A549 (cell line): ENCODE data around the gene GMPR.

Source experiments
- CBX2 ChIP-seq: fragments of 200-600 bp; sonication (generic); IDR thresholded peaks from 2 replicates; pipeline ENCODE4 v1.6.1; 2016; ENCODE audit warnings: low read depth, mild to moderate bottlenecking, borderline replicate concordance
- EP300 ChIP-seq, 2 experiments: fragments of >200 bp; sonication (Bioruptor Twin); formaldehyde crosslinking; IDR thresholded peaks; 2 replicates in 1 of 2; 3 replicates in 1 of 2; pipeline ENCODE4 v1.6.1; 2016 to 2017
- HOXA7 ChIP-seq: fragments of 250-450 bp; sonication (Bioruptor Pico); IDR thresholded peaks from 2 replicates; pipeline ENCODE4 v1.5.0; 2020; ENCODE audit warnings: mild to moderate bottlenecking, moderate library complexity
- JUN ChIP-seq, 2 experiments: fragments of >200 bp; sonication (Bioruptor Twin); formaldehyde crosslinking; IDR thresholded peaks; 2 replicates in 1 of 2; 3 replicates in 1 of 2; pipeline ENCODE4 v1.6.1; 2016 to 2017
- MYC ChIP-seq: IDR thresholded peaks from 2 replicates; pipeline ENCODE4 v1.6.1; 2012; ENCODE audit warnings: mild to moderate bottlenecking, inconsistent platforms, low read length, improper control_type of control experiment, borderline replicate concordance
- NR3C1 ChIP-seq: fragments of >200 bp; sonication (Bioruptor Twin); formaldehyde crosslinking; IDR thresholded peaks from 3 replicates; pipeline ENCODE4 v1.6.1; 2017
- RAD21 ChIP-seq, 2 experiments: fragments of >200 bp in 1 of 2; sonication (Bioruptor Twin) in 1 of 2; formaldehyde crosslinking in 1 of 2; IDR thresholded peaks in 1 of 2; conservative IDR thresholded peaks in 1 of 2; 2 replicates in 1 of 2; 3 replicates in 1 of 2; pipeline ENCODE4 v1.6.1; 2012 to 2018; ENCODE audit warnings: inconsistent platforms in 1 of 2
- RNF2 ChIP-seq: fragments of 200-600 bp; sonication (generic); IDR thresholded peaks from 2 replicates; pipeline ENCODE4 v1.6.1; 2016; ENCODE audit warnings: low read depth, mild to moderate bottlenecking, antibody characterized with exemption, moderate library complexity, borderline replicate concordance
- ZFP36 ChIP-seq: fragments of 450-650 bp; IDR thresholded peaks from 2 replicates; pipeline ENCODE4 v1.6.1; 2014; ENCODE audit warnings: borderline replicate concordance; ENCODE audit not compliant: partially characterized antibody
- TF ChIP-seq, protein P1 (sequence below): fragments of >200 bp; sonication (Bioruptor Twin); formaldehyde crosslinking; IDR thresholded peaks from 3 replicates; pipeline ENCODE4 v1.5.1; 2016
- TF ChIP-seq, protein P2 (sequence below): IDR thresholded peaks from 2 replicates; pipeline ENCODE4 v1.6.1; 2012
- TF ChIP-seq, protein P3 (sequence below): IDR thresholded peaks from 2 replicates; pipeline ENCODE4 v1.6.1; 2012
- TF ChIP-seq, protein P4 (sequence below): fragments of 150-350 bp; IDR thresholded peaks from 2 replicates; pipeline ENCODE4 v1.6.1; 2014; ENCODE audit warnings: low read depth, mild to moderate bottlenecking, low read length

GRCh38 chr6:16292432-16292831 lies 54.0 kb downstream of the GMPR start:
- TF ChIP-seq, protein P1, sequence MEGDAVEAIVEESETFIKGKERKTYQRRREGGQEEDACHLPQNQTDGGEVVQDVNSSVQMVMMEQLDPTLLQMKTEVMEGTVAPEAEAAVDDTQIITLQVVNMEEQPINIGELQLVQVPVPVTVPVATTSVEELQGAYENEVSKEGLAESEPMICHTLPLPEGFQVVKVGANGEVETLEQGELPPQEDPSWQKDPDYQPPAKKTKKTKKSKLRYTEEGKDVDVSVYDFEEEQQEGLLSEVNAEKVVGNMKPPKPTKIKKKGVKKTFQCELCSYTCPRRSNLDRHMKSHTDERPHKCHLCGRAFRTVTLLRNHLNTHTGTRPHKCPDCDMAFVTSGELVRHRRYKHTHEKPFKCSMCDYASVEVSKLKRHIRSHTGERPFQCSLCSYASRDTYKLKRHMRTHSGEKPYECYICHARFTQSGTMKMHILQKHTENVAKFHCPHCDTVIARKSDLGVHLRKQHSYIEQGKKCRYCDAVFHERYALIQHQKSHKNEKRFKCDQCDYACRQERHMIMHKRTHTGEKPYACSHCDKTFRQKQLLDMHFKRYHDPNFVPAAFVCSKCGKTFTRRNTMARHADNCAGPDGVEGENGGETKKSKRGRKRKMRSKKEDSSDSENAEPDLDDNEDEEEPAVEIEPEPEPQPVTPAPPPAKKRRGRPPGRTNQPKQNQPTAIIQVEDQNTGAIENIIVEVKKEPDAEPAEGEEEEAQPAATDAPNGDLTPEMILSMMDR, result no peak
- TF ChIP-seq RAD21 (conservative IDR thresholded peaks at IDR 0.05 in 1 of 2, IDR thresholded peaks at IDR 0.05 in 1 of 2), result no peak
- TF ChIP-seq CBX2, result no peak
- no peak for TF ChIP-seq ZFP36
- TF ChIP-seq EP300 (IDR thresholded peaks at IDR 0.05), result no peak
- TF ChIP-seq MYC, result no peak
- TF ChIP-seq NR3C1, result no peak
- TF ChIP-seq, protein P2, sequence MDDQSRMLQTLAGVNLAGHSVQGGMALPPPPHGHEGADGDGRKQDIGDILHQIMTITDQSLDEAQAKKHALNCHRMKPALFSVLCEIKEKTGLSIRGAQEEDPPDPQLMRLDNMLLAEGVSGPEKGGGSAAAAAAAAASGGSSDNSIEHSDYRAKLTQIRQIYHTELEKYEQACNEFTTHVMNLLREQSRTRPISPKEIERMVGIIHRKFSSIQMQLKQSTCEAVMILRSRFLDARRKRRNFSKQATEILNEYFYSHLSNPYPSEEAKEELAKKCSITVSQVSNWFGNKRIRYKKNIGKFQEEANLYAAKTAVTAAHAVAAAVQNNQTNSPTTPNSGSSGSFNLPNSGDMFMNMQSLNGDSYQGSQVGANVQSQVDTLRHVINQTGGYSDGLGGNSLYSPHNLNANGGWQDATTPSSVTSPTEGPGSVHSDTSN, result no peak
- no peak for TF ChIP-seq JUN (IDR thresholded peaks at IDR 0.05)
- TF ChIP-seq, protein P3, sequence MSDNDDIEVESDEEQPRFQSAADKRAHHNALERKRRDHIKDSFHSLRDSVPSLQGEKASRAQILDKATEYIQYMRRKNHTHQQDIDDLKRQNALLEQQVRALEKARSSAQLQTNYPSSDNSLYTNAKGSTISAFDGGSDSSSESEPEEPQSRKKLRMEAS, result no peak
- TF ChIP-seq RNF2, result no peak
- TF ChIP-seq HOXA7, result no peak
- TF ChIP-seq, protein P4, sequence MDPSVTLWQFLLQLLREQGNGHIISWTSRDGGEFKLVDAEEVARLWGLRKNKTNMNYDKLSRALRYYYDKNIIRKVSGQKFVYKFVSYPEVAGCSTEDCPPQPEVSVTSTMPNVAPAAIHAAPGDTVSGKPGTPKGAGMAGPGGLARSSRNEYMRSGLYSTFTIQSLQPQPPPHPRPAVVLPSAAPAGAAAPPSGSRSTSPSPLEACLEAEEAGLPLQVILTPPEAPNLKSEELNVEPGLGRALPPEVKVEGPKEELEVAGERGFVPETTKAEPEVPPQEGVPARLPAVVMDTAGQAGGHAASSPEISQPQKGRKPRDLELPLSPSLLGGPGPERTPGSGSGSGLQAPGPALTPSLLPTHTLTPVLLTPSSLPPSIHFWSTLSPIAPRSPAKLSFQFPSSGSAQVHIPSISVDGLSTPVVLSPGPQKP, result no peak
